ENCODE measurements around the gene DCAF17. TPM values are rescaled to one million over a fixed set of nuclear protein-coding genes. Genes with fewer than 3 reads are reported as not detected.

DCAF17 gene
- total RNA-seq, 5 donors from 2014 or later (not counting 1 experiment from before 2014, with no cell fraction given), result 21.1 to 24.6 (median 23.9) TPM

- no peaks in the 10 kb centered on the region for H3K4me1 Mint-ChIP-seq
- no peaks in the 10 kb centered on the region for H3K36me3 ChIP-seq (ENCODE audit: control insufficient read depth in 2 of 2, extremely low read depth in 1 of 2, insufficient read depth in 1 of 2, low read length in 1 of 2)
- H3K27me3 ChIP-seq (replicated peaks in 1 of 2; ENCODE audit: control insufficient read depth in 2 of 2, extremely low read depth in 1 of 2, insufficient read depth in 2 of 2, low read length in 1 of 2), result peaks cover 0 to 10% of the 10 kb centered on the region in 2 experiments
- no peak overlapping the region for H3K27ac ChIP-seq (ENCODE audit: low read length)
- no CpG with 5 or more reads among the region's 3 CpGs for WGBS (ENCODE audit: insufficient coverage)
- POLR2A ChIA-PET, result interaction anchor here in 1 of 2 donors (0.6 kb wide), 1 partner anchor 1150 kb away, joined by 3 read pairs; no protein-coding TSS in a partner anchor
- no peak overlapping the region for H3K4me3 Mint-ChIP-seq
- CTCF ChIA-PET, result interaction anchor here in 1 of 2 donors (0.6 kb wide), 1 partner anchor 16 kb away, joined by 5 read pairs; no protein-coding TSS in a partner anchor
- H3K9me3 Mint-ChIP-seq, result peaks cover 0 to 7% (median 4%) of the 10 kb centered on the region in 3 donors
- peaks cover 4% of the 10 kb centered on the region for H3K36me3 Mint-ChIP-seq
- no peak overlapping the region for H3K27ac Mint-ChIP-seq
- peaks cover 26 to 40% of the 10 kb centered on the region in 2 donors for H3K27me3 Mint-ChIP-seq
- H3K9me3 ChIP-seq, result no peaks in the 10 kb centered on the region
- DNase-seq (no peak), ATAC-seq (replicated peaks in 1 of 4) (no peak)
- H3K4me1 ChIP-seq (ENCODE audit: control insufficient read depth in 1 of 2, extremely low read depth in 1 of 2, insufficient read depth in 2 of 2, low read length in 2 of 2), result no peaks in the 10 kb centered on the region
- no peak overlapping the region for H3K4me3 ChIP-seq (ENCODE audit: control insufficient read depth in 1 of 2, extremely low read depth in 1 of 2, low read length in 1 of 2)
Measured at GRCh38 chr2:171531836-171532450, 97.9 kb downstream of the DCAF17 start.

GRCh38 chr2:171533331-171533730 is 99.3 kb downstream of the DCAF17 start:
- Mint-ChIP-seq H3K36me3 (peaks cover 4% of the 10 kb centered on the region), H3K4me1 (no peaks in the 10 kb centered on the region), H3K27me3 (peaks cover 23 to 38% of the 10 kb centered on the region in 2 donors), H3K27ac (no peak overlapping the region), H3K4me3 (no peak overlapping the region), H3K9me3 (peaks cover 0 to 7% (median 4%) of the 10 kb centered on the region in 3 donors)
- H3K4me3 ChIP-seq (ENCODE audit: control insufficient read depth in 1 of 2, extremely low read depth in 1 of 2, low read length in 1 of 2), result no peak overlapping the region
- ChIA-PET POLR2A (interaction anchor here in 1 of 2 donors (0.7 kb wide), 1 partner anchor 756 kb away, joined by 3 read pairs; no protein-coding TSS in a partner anchor), CTCF (interaction anchor here (0.6 to 0.7 kb wide), 2 partner anchors 866 to 924 kb away, joined by 5 to 10 read pairs; no protein-coding TSS in a partner anchor)
- no peak for DNase-seq
- peaks cover 0 to 10% of the 10 kb centered on the region in 2 experiments for H3K27me3 ChIP-seq (replicated peaks in 1 of 2; ENCODE audit: control insufficient read depth in 2 of 2, extremely low read depth in 1 of 2, insufficient read depth in 2 of 2, low read length in 1 of 2)
- WGBS (ENCODE audit: insufficient coverage), result no CpG with 5 or more reads among the region's 1 CpG
- H3K36me3 ChIP-seq (ENCODE audit: control insufficient read depth in 2 of 2, extremely low read depth in 1 of 2, insufficient read depth in 1 of 2, low read length in 1 of 2), result no peaks in the 10 kb centered on the region
- no peaks in the 10 kb centered on the region for H3K4me1 ChIP-seq (ENCODE audit: control insufficient read depth in 1 of 2, extremely low read depth in 1 of 2, insufficient read depth in 2 of 2, low read length in 2 of 2)
- no peak for ATAC-seq (replicated peaks in 1 of 4)
- no peak overlapping the region for H3K27ac ChIP-seq (ENCODE audit: low read length)
- no peaks in the 10 kb centered on the region for H3K9me3 ChIP-seq

Other genes with a start within 250 kb of the DCAF17 start
- gene METTL8, start 236 bp upstream of the DCAF17 start, total RNA-seq, result 10 to 100 TPM; 12.5 to 18.9 (median 16.3) TPM
- gene CYBRD1, start 88.2 kb downstream of the DCAF17 start, total RNA-seq, result 1 to 10 TPM in 3 of 5 donors, under 1 TPM in 2; 0.23 to 1.8 (median 1.0) TPM

All from T-cell (primary cell).